Suprapubic skin (tissue), 3 donors: Measurements from ENCODE around the gene FOXS1.

ENCODE experiments used
- POLR2A ChIP-seq, 2 donors: fragments of 450-650 bp; IDR thresholded peaks; one replicate each; pipeline ENCODE4 v1.6.1; 2017; ENCODE audit warnings: antibody characterized with exemption in 2 of 2, mild to moderate bottlenecking in 2 of 2, moderate library complexity in 2 of 2
- TF ChIP-seq, protein P1 (sequence below), 2 donors: fragments of 200-600 bp in 1 of 2; fragments of 450-650 bp in 1 of 2; sonication (generic) in 1 of 2; IDR thresholded peaks; one replicate each; pipeline ENCODE4 v1.5.1; 2016 to 2019; ENCODE audit warnings: antibody characterized with exemption in 2 of 2, mild to moderate bottlenecking in 1 of 2, moderate library complexity in 1 of 2

DNA sequence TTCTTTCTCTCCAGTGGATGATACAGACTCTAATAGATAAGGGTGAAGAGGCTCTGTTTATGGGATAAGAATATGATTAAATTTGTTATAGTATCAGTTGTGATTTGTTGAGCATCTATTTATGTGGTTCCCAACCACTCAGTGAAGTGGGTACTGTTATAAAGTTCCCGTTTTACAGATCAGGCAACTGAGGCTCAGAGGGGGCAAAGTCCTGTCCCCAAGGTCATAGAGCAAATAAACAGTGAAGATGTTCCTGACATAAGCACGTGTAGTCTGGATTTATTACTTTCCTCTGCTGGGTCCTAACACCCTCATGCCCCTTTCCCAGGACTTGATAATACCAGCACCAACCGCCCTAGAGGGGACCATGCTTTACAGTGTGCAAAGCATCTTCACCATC lies 20.8 kb upstream of the FOXS1 start:
- TF ChIP-seq POLR2A (IDR thresholded peaks at IDR 0.05), result no peak
- TF ChIP-seq, protein P1, sequence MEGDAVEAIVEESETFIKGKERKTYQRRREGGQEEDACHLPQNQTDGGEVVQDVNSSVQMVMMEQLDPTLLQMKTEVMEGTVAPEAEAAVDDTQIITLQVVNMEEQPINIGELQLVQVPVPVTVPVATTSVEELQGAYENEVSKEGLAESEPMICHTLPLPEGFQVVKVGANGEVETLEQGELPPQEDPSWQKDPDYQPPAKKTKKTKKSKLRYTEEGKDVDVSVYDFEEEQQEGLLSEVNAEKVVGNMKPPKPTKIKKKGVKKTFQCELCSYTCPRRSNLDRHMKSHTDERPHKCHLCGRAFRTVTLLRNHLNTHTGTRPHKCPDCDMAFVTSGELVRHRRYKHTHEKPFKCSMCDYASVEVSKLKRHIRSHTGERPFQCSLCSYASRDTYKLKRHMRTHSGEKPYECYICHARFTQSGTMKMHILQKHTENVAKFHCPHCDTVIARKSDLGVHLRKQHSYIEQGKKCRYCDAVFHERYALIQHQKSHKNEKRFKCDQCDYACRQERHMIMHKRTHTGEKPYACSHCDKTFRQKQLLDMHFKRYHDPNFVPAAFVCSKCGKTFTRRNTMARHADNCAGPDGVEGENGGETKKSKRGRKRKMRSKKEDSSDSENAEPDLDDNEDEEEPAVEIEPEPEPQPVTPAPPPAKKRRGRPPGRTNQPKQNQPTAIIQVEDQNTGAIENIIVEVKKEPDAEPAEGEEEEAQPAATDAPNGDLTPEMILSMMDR (IDR thresholded peaks at IDR 0.05), result no peak
